Testis (tissue), 3 donors: ENCODE measurements around the gene TMSB10. TPM values are rescaled to one million over a fixed set of nuclear protein-coding genes. Genes with fewer than 3 reads are reported as not detected.

Experiments used
- DNase-seq: peaks from one replicate; pipeline ENCODE4 v3.0.0-alpha.2; 2019
- H3K27ac ChIP-seq, 2 donors: fragments of 200-600 bp; sonication (generic); one replicate each; pipeline ENCODE4 v1.5.1; 2019
- H3K27me3 ChIP-seq: fragments of 200-600 bp; sonication (generic); one replicate; pipeline ENCODE4 v1.5.1; 2019
- H3K36me3 ChIP-seq: fragments of 200-600 bp; sonication (generic); one replicate; pipeline ENCODE4 v1.5.1; 2017; ENCODE audit warnings: low read depth; ENCODE audit errors: missing control alignments
- H3K4me1 ChIP-seq: fragments of 200-600 bp; sonication (generic); one replicate; pipeline ENCODE4 v1.5.1; 2019
- H3K4me3 ChIP-seq, 2 donors: fragments of 200-600 bp; sonication (generic); one replicate each; pipeline ENCODE4 v1.5.1; 2017 to 2019
- H3K9me3 ChIP-seq: fragments of 200-600 bp; sonication (generic); one replicate; pipeline ENCODE4 v1.5.1; 2017
- CTCF ChIP-seq, 3 experiments: fragments of 450-650 bp in 2 of 3; fragments of 200-600 bp in 1 of 3; sonication (generic) in 1 of 3; IDR thresholded peaks; one replicate each; pipeline ENCODE4 v1.5.1; 2016 to 2019; ENCODE audit warnings: antibody characterized with exemption in 3 of 3, mild to moderate bottlenecking in 2 of 3, moderate library complexity in 1 of 3
- POLR2A ChIP-seq: fragments of 450-650 bp; IDR thresholded peaks from one replicate; pipeline ENCODE4 v1.6.1; 2017; ENCODE audit warnings: antibody characterized with exemption, mild to moderate bottlenecking, moderate library complexity
- WGBS, 2 donors: methylation state at CpG; one replicate each; pipeline ENCODE4 v1.1.5; 2018; 5-methylcytosine and 5-hydroxymethylcytosine counted together
- intact Hi-C: fragments of 100-400 bp; cut with DNase I; formaldehyde crosslinking; loops from one replicate; pipeline ENCODE4 v1.15.1; 2023; ENCODE audit warnings: low total_unique reads
- polyA plus RNA-seq: library from polyadenylated mRNA; stranded (reverse); fragments of 350-450 nt; fragmentation: Illumina TruSeq; extraction: RNeasy Lipid Tissue Mini Kit (QIAGEN cat#74804); gene quantifications from one replicate; pipeline ENCODE4 v1.2.3, GENCODE V29; 2014; ENCODE audit warnings: low read depth, low replicate concordance; ENCODE audit not compliant: insufficient read depth
- total RNA-seq, 2 donors: library from RNA; depleted of rRNA; stranded (reverse); fragments of >200 nt; gene quantifications; one replicate each; pipeline ENCODE4 v1.2.3, GENCODE V29; 2016

Gene TMSB10
- total and polyA plus RNA-seq, 3 donors from 2014 or later, result 1,824 to 3,571 (median 2,819) TPM

GRCh38 chr2:84882414-84882738 is 23.1 kb upstream of the TMSB10 start:
- no peak for DNase-seq
- no peak for TF ChIP-seq POLR2A
- Histone ChIP-seq H3K27ac (no peak overlapping the region), H3K27me3 (no peaks in the 10 kb centered on the region), H3K9me3 (no peaks in the 10 kb centered on the region), H3K4me3 (no peak overlapping the region), H3K36me3 (no peaks in the 10 kb centered on the region), H3K4me1 (peaks cover 11% of the 10 kb centered on the region)
- intact Hi-C loops, result no loop called here
- 33 to 48% methylated on average over 3 of the region's 3 CpGs for WGBS, 2 donors

- intact Hi-C loops, result no loop called here
- no peak overlapping the region for H3K4me3 ChIP-seq
- no peaks in the 10 kb centered on the region for H3K36me3 ChIP-seq
- WGBS, 2 donors, result 82 to 88% methylated on average over 4 of the region's 4 CpGs
- no peaks in the 10 kb centered on the region for H3K9me3 ChIP-seq
- DNase-seq, result no peak
- no peaks in the 10 kb centered on the region for H3K27me3 ChIP-seq
- H3K4me1 ChIP-seq, result peaks cover 11% of the 10 kb centered on the region
- no peak overlapping the region for H3K27ac ChIP-seq
- no peak for TF ChIP-seq POLR2A
- no peak for TF ChIP-seq CTCF (IDR thresholded peaks at IDR 0.05)
Observed at GRCh38 chr2:84882775-84883550, 22.5 kb upstream of the TMSB10 start.

- TF ChIP-seq POLR2A (no peak), CTCF (IDR thresholded peaks at IDR 0.05) (no peak)
- Histone ChIP-seq H3K4me1 (peaks cover 18% of the 10 kb centered on the region), H3K27ac (no peak overlapping the region), H3K4me3 (no peak overlapping the region), H3K9me3 (no peaks in the 10 kb centered on the region), H3K27me3 (no peaks in the 10 kb centered on the region), H3K36me3 (no peaks in the 10 kb centered on the region)
- no peak for DNase-seq
- intact Hi-C loops, result no loop called here
Observed at GRCh38 chr2:84884449-84884848, 21.0 kb upstream of the TMSB10 start.

- no peak overlapping the region for H3K4me3 ChIP-seq
- H3K9me3 ChIP-seq, result no peaks in the 10 kb centered on the region
- intact Hi-C loops, result no loop called here
- no peaks in the 10 kb centered on the region for H3K36me3 ChIP-seq
- H3K27me3 ChIP-seq, result no peaks in the 10 kb centered on the region
- TF ChIP-seq POLR2A (no peak), CTCF (IDR thresholded peaks at IDR 0.05) (no peak)
- H3K27ac ChIP-seq, result no peak overlapping the region
- DNase-seq, result no peak
- peaks cover 16% of the 10 kb centered on the region for H3K4me1 ChIP-seq
- WGBS, 2 donors, result 93 to 100% methylated on average over 2 of the region's 2 CpGs
Observed at GRCh38 chr2:84885111-84885510, 20.3 kb upstream of the TMSB10 start.

- 91 to 97% methylated on average over 6 of the region's 6 CpGs for WGBS, 2 donors
- TF ChIP-seq POLR2A (no peak), CTCF (IDR thresholded peaks at IDR 0.05) (no peak)
- Histone ChIP-seq H3K4me3 (no peak overlapping the region), H3K4me1 (peaks cover 7% of the 10 kb centered on the region), H3K27me3 (no peaks in the 10 kb centered on the region), H3K36me3 (no peaks in the 10 kb centered on the region), H3K27ac (no peak overlapping the region), H3K9me3 (no peaks in the 10 kb centered on the region)
- DNase-seq, result no peak
- intact Hi-C loops, result no loop called here
Observed at GRCh38 chr2:84886791-84887190, 18.7 kb upstream of the TMSB10 start.
